GM23248 (cell line): ENCODE measurements around the gene SETMAR.

ENCODE experiments used
- EZH2 ChIP-seq: fragments of 200-600 bp; sonication (generic); IDR thresholded peaks from 2 replicates; pipeline ENCODE4 v1.6.1; 2018; ENCODE audit warnings: antibody characterized with exemption, mild to moderate bottlenecking; ENCODE audit not compliant: insufficient read depth, poor library complexity, severe bottlenecking
- EZH2phosphoT487 ChIP-seq: fragments of 200-600 bp; sonication (generic); IDR thresholded peaks from 2 replicates; pipeline ENCODE4 v1.6.1; 2018; ENCODE audit warnings: antibody characterized with exemption, moderate library complexity, mild to moderate bottlenecking, low read depth; ENCODE audit not compliant: insufficient read depth

DNA sequence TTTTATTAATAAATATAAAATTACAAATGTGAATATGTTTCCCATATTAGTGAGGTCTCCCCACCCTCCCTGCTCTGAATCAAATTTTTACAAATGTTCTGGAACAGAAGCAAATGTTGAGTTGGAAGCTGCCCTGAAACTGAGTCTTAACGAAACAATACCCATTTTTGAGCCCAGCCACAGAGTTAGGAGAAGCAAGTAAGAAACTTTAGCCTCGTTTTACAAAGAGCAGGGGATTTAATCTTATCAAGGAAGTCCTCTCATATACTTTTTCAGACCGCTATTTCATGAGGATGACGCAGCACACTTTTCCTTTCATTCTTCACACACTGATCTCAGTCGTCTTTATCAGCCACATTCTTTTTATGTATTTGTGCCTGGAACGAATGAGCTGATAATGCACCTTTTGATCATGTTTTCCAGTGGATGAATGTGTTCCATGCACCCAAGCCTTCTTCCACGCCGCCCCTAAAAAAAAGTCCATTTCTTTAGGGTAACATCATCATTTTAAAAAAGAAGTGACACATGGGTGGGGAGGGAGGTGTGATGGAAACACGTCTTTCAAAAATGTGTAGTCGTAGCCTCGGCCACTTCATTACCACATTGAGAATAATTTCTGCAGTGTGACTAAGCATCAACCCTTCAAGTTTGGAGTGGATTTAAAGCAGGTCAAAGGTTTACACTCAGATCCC, 48.1 kb downstream of the SETMAR start:
- TF ChIP-seq EZH2: no peak
- no peak for TF ChIP-seq EZH2phosphoT487
